LNCAP (cell line): Measurements from ENCODE around the gene MTARC2.

Experiments used
- CTCF ChIP-seq: fragments of 450-650 bp; IDR thresholded peaks from 2 replicates; pipeline ENCODE4 v1.5.1; 2017; ENCODE audit warnings: mild to moderate bottlenecking

The MTARC2 gene

GRCh38 chr1:220717800-220718640 lies 30.1 kb upstream of the MTARC2 start:
- no peak for TF ChIP-seq CTCF

- no peak for TF ChIP-seq CTCF
Observed at GRCh38 chr1:220726634-220727033, 21.5 kb upstream of the MTARC2 start.

GRCh38 chr1:220727519-220727918 lies 20.6 kb upstream of the MTARC2 start:
- no peak for TF ChIP-seq CTCF

GRCh38 chr1:220730486-220730885 lies 17.6 kb upstream of the MTARC2 start:
- no peak for TF ChIP-seq CTCF

- TF ChIP-seq CTCF = no peak
Observed at GRCh38 chr1:220732137-220732536, 16.0 kb upstream of the MTARC2 start.

GRCh38 chr1:220732621-220733020 lies 15.5 kb upstream of the MTARC2 start:
- TF ChIP-seq CTCF = no peak

- peak; percentile 88 for TF ChIP-seq CTCF
Observed at GRCh38 chr1:220733086-220733601, 15.0 kb upstream of the MTARC2 start.
